HepG2 (cell line): ENCODE measurements around the gene SFT2D2. TPM values are rescaled to one million over a fixed set of nuclear protein-coding genes. Genes with fewer than 3 reads are reported as not detected.

Experiments used
- ATF2 ChIP-seq: sonication (generic); formaldehyde crosslinking; IDR thresholded peaks from 2 replicates; pipeline ENCODE4 v1.4.0; 2020; ENCODE audit warnings: missing genetic modification reagents
- CEBPB ChIP-seq: IDR thresholded peaks from 2 replicates; pipeline ENCODE4 v1.6.1; 2011; ENCODE audit warnings: low read depth, low read length, improper control_type of control experiment, borderline replicate concordance
- FOXA1 ChIP-seq, 2 experiments: fragments of 450-650 bp in 1 of 2; sonication (generic) in 1 of 2; formaldehyde crosslinking in 1 of 2; IDR thresholded peaks; 2 replicates each; pipeline versions ENCODE4 v1.4.0 to v1.6.1; 2016 to 2020; ENCODE audit warnings: missing genetic modification reagents in 1 of 2
- MIER3 ChIP-seq: IDR thresholded peaks from 2 replicates; pipeline ENCODE4 v1.6.1; 2016; ENCODE audit warnings: missing compliant biosample characterization, borderline replicate concordance
- PITX1 ChIP-seq: sonication (generic); formaldehyde crosslinking; IDR thresholded peaks from 2 replicates; pipeline ENCODE4 v1.5.1; 2020; ENCODE audit warnings: mild to moderate bottlenecking, missing genetic modification reagents
- SMAD3 ChIP-seq: sonication (generic); formaldehyde crosslinking; IDR thresholded peaks from 2 replicates; pipeline ENCODE4 v1.4.0; 2020; ENCODE audit warnings: missing genetic modification reagents
- SMYD3 ChIP-seq: sonication (generic); formaldehyde crosslinking; IDR thresholded peaks from 2 replicates; pipeline ENCODE4 v1.8.1; 2023; ENCODE audit warnings: mild to moderate bottlenecking, missing genetic modification reagents
- SNAPC4 ChIP-seq: sonication (generic); formaldehyde crosslinking; IDR thresholded peaks from 2 replicates; pipeline ENCODE4 v1.4.0; 2020; ENCODE audit warnings: mild to moderate bottlenecking, missing genetic modification reagents
- SRSF4 ChIP-seq: fragments of 200-400 bp; formaldehyde crosslinking; IDR thresholded peaks from one replicate; pipeline ENCODE4 v1.6.1; 2018; ENCODE audit warnings: mild to moderate bottlenecking, low read depth, low read length, moderate library complexity; ENCODE audit not compliant: poor library complexity, severe bottlenecking
- THAP11 ChIP-seq: IDR thresholded peaks from 2 replicates; pipeline ENCODE4 v1.6.1; 2016; ENCODE audit warnings: missing biosample characterization, missing genetic modification reagents
- ZNF678 ChIP-seq: sonication (generic); formaldehyde crosslinking; IDR thresholded peaks from 2 replicates; pipeline ENCODE4 v1.4.0; 2020; ENCODE audit warnings: mild to moderate bottlenecking, missing genetic modification reagents
- ZNF704 ChIP-seq: sonication (generic); formaldehyde crosslinking; IDR thresholded peaks from 2 replicates; pipeline ENCODE4 v1.8.1; 2023; ENCODE audit warnings: mild to moderate bottlenecking, inconsistent platforms, moderate library complexity, missing genetic modification reagents, borderline replicate concordance
- ZNF850 ChIP-seq: sonication (generic); formaldehyde crosslinking; conservative IDR thresholded peaks from 2 replicates; pipeline ENCODE4 v1.9.0; 2021; ENCODE audit warnings: mild to moderate bottlenecking, missing genetic modification reagents
- polyA plus RNA-seq, 8 experiments: library from polyadenylated mRNA; depleted of rRNA in 3 of 8; stranded (reverse) in 7 of 8; unstranded in 1 of 8; fragments of >200 nt; fragmentation: Illumina TruSeq in 4 of 8; extraction: Trizol in 4 of 8; gene quantifications; 2 replicates each; pipeline versions ENCODE4 v1.2.1 to v1.2.3, GENCODE V29; 2011 to 2016; ENCODE audit warnings: low read depth in 4 of 8, missing spikeins in 1 of 8, mixed read lengths in 1 of 8; ENCODE audit not compliant: insufficient read depth in 1 of 8
- total RNA-seq, 5 experiments: library from RNA; depleted of rRNA; stranded (reverse); fragments of >200 nt; fragmentation: Illumina TruSeq; extraction: Trizol; gene quantifications; 2 replicates each; pipeline ENCODE4 v1.2.3, GENCODE V29; 2016; ENCODE audit warnings: low read depth in 1 of 5
- TF ChIP-seq, protein P1 (sequence below): sonication (generic); formaldehyde crosslinking; IDR thresholded peaks from 2 replicates; pipeline ENCODE4 v1.4.0; 2020; ENCODE audit warnings: missing genetic modification reagents
- TF ChIP-seq, protein P2 (sequence below): IDR thresholded peaks from 2 replicates; pipeline ENCODE4 v1.6.1; 2012; ENCODE audit warnings: low read depth, low read length, improper control_type of control experiment
- TF ChIP-seq, protein P3 (sequence below): sonication (generic); formaldehyde crosslinking; IDR thresholded peaks from 2 replicates; pipeline ENCODE4 v1.8.1; 2023; ENCODE audit warnings: mild to moderate bottlenecking, missing genetic modification reagents, borderline replicate concordance

The SFT2D2 gene
- total and polyA plus RNA-seq, 2 of the 13 experiments (the other 11 are each of a cell fraction or from before 2014, with no cell fraction given): 10.0 to 28.8 TPM

- TF ChIP-seq, protein P1, sequence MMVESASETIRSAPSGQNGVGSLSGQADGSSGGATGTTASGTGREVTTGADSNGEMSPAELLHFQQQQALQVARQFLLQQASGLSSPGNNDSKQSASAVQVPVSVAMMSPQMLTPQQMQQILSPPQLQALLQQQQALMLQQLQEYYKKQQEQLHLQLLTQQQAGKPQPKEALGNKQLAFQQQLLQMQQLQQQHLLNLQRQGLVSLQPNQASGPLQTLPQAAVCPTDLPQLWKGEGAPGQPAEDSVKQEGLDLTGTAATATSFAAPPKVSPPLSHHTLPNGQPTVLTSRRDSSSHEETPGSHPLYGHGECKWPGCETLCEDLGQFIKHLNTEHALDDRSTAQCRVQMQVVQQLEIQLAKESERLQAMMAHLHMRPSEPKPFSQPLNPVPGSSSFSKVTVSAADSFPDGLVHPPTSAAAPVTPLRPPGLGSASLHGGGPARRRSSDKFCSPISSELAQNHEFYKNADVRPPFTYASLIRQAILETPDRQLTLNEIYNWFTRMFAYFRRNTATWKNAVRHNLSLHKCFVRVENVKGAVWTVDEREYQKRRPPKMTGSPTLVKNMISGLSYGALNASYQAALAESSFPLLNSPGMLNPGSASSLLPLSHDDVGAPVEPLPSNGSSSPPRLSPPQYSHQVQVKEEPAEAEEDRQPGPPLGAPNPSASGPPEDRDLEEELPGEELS: 0 out of 2 replicates have a peak, but pooled peaks have one; percentile 29
- no peak for TF ChIP-seq ZNF678 (CRISPR knock-in tag)
- no peak for TF ChIP-seq PITX1 (CRISPR knock-in tag)
- TF ChIP-seq MIER3: no peak
- TF ChIP-seq, protein P2, sequence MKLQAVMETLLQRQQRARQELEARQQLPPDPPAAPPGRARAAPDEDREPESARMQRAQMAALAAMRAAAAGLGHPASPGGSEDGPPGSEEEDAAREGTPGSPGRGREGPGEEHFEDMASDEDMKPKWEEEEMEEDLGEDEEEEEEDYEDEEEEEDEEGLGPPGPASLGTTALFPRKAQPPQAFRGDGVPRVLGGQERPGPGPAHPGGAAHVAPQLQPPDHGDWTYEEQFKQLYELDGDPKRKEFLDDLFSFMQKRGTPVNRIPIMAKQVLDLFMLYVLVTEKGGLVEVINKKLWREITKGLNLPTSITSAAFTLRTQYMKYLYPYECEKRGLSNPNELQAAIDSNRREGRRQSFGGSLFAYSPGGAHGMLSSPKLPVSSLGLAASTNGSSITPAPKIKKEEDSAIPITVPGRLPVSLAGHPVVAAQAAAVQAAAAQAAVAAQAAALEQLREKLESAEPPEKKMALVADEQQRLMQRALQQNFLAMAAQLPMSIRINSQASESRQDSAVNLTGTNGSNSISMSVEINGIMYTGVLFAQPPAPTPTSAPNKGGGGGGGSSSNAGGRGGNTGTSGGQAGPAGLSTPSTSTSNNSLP: peak; percentile 55; the same call in 1 of the 2 replicates
- no peak for TF ChIP-seq SNAPC4
- TF ChIP-seq FOXA1 (IDR thresholded peaks at IDR 0.05): no peak
- peak; percentile 41 for TF ChIP-seq FOXA1 (CRISPR knock-in tag; IDR thresholded peaks at IDR 0.05)
- no peak for TF ChIP-seq SRSF4
- peak; percentile 21; the same call in 1 of the 2 replicates for TF ChIP-seq THAP11 (CRISPR knock-in tag)
- peak; percentile 48; the same call in 1 of the 2 replicates for TF ChIP-seq SMAD3
- no peak for TF ChIP-seq SMYD3 (CRISPR knock-in tag)
- no peak for TF ChIP-seq ZNF850
- TF ChIP-seq, protein P3, sequence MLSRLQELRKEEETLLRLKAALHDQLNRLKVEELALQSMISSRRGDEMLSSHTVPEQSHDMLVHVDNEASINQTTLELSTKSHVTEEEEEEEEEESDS (CRISPR knock-in tag): 0 out of 2 replicates have a peak, but pooled peaks have one; percentile 40
- peak; percentile 54; the same call in 1 of the 2 replicates for TF ChIP-seq ATF2
- TF ChIP-seq ZNF704 (CRISPR knock-in tag): no peak
- peak; percentile 99 for TF ChIP-seq CEBPB
Observed at GRCh38 chr1:168202941-168203654, 22.7 kb upstream of the SFT2D2 start (continued).
